ENCODE measurements around the gene PTPRE. TPM values are rescaled to one million over a fixed set of nuclear protein-coding genes. Genes with fewer than 3 reads are reported as not detected.

PTPRE gene
- total and polyA plus RNA-seq, 9 donors = 2.1 to 15.5 (median 6.9) TPM

- intact Hi-C loops (cut with DNase I) = loop anchor here in 1 of 4 donors (10.0 kb wide), 1 partner anchor 170 kb away; no protein-coding TSS in a partner anchor
- no peaks in the 10 kb centered on the region for H3K27me3 ChIP-seq
- DNase-seq = no peak
Measured at GRCh38 chr10:127904311-127905000, 2.4 kb upstream of the PTPRE start.

DNA sequence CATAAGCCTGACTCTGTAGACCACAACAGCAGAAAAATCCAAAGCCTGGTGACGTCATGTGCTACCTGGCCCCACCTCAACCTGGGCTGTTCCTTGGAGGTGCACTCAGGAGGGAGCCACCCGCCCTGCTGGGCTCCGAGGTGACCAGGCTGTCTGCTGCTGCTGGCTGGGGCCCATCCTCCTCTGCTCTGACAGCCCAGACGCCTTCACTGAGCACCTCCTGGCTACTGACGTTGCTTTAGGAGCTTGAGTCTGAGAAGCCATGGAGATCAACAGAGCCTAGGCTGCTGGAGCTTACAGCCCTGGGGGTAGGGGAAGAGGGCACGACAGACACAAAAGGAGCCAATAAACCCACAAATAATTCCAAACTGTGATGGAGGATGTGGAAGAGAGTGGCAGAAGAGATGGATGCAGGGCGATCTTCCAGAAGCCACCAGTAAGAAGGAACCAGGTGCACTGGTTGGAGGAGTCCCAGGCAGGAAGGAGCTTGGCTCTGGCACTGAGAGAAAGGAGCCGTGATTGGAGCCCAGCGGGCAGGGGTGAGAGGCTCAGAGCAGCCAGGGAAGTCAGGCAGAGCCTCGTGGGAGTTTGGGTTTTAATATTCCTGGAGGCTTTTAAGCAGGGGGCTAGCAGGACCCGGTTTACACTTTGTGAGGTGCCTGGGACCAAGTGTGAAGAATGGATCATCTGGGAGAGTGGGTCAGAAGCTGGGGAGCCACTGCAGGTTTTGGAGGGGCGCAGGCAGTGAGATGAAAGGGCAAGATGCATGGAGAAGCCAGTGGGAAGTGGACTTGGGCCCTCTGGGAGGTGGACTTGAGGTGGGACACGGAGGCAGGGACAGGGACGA is 1.7 kb upstream of the PTPRE start:
- H3K27me3 ChIP-seq = no peaks in the 10 kb centered on the region
- intact Hi-C loops (cut with DNase I) = loop anchor here in 2 of 4 donors (5.0 to 10.0 kb wide), 2 partner anchors 107 to 170 kb away; no protein-coding TSS in a partner anchor

More at GRCh38 chr10:127904311-127905000, 2.4 kb upstream of the PTPRE start:
- Histone ChIP-seq H3K4me1 (ENCODE audit: insufficient read depth) (peaks cover 3% of the 10 kb centered on the region), H3K27ac (no peak overlapping the region), H3K36me3 (no peaks in the 10 kb centered on the region), H3K4me3 (no peak overlapping the region), H3K9me3 (no peaks in the 10 kb centered on the region)
- TF ChIP-seq POLR2A (IDR thresholded peaks at IDR 0.05) (no peak), EP300 (IDR thresholded peaks at IDR 0.05) (no peak), CTCF (IDR thresholded peaks at IDR 0.05) (no peak)
- WGBS, 3 donors = 82 to 90% (median 87%) methylated on average over 5 of the region's 5 CpGs

DNA sequence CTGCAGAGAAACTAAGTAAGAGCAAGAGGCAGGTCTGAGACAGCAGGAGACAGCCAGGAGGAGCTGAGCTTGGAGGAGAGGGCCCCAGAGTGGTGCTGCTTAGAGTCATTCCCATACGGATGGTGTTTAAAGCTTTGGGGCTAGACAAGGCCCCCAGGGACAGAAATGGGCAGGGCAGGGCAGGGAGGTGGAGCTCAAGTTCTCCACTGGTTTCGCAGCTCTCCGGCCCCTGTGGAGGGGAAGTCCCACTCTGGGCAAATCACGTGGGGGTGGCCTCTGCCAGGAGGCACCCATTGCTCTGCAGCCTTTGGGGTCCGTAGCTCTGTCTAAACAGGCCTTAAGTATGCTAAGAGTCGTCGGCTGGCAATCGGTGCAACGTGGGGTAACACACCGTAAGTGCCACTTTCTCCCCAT is 1.0 kb upstream of the PTPRE start:
- Histone ChIP-seq H3K9me3 (no peaks in the 10 kb centered on the region), H3K27me3 (no peaks in the 10 kb centered on the region), H3K4me3 (no peak overlapping the region), H3K4me1 (ENCODE audit: insufficient read depth) (peaks cover 3% of the 10 kb centered on the region), H3K27ac (no peak overlapping the region), H3K36me3 (no peaks in the 10 kb centered on the region)
- intact Hi-C loops (cut with DNase I) = loop anchor here in 2 of 4 donors (5.0 to 10.0 kb wide), 2 partner anchors 106 to 169 kb away; no protein-coding TSS in a partner anchor
- WGBS, 3 donors = 84 to 91% (median 88%) methylated on average over 10 of the region's 10 CpGs
- no peak for TF ChIP-seq CTCF (IDR thresholded peaks at IDR 0.05)
- no peak for TF ChIP-seq EP300 (IDR thresholded peaks at IDR 0.05)
- TF ChIP-seq POLR2A (IDR thresholded peaks at IDR 0.05) = no peak
- DNase-seq = no peak

More for the DNA sequence above, 1.7 kb upstream of the PTPRE start:
- no peak for DNase-seq
- Histone ChIP-seq H3K27ac (no peak overlapping the region), H3K9me3 (no peaks in the 10 kb centered on the region), H3K4me1 (ENCODE audit: insufficient read depth) (peaks cover 3% of the 10 kb centered on the region), H3K36me3 (no peaks in the 10 kb centered on the region), H3K4me3 (no peak overlapping the region)
- TF ChIP-seq CTCF (IDR thresholded peaks at IDR 0.05) (no peak), EP300 (IDR thresholded peaks at IDR 0.05) (no peak), POLR2A (IDR thresholded peaks at IDR 0.05) (no peak)
- 77 to 83% (median 79%) methylated on average over 14 of the region's 14 CpGs for WGBS, 3 donors

GRCh38 chr10:127907411-127908105 is 655 bp downstream of the PTPRE start:
- no peak for DNase-seq
- no peak overlapping the region for H3K27ac ChIP-seq
- intact Hi-C loops (cut with DNase I) = loop anchor here in 2 of 4 donors (5.0 to 10.0 kb wide), 2 partner anchors 105 to 167 kb away; no protein-coding TSS in a partner anchor
- H3K4me3 ChIP-seq = peak overlapping the region; percentile 41
- H3K4me1 ChIP-seq (ENCODE audit: insufficient read depth) = peaks cover 3% of the 10 kb centered on the region
- WGBS, 3 donors = 2 to 4% (median 3%) methylated on average over 41 to 65 of the region's 65 CpGs
- no peak for TF ChIP-seq CTCF (IDR thresholded peaks at IDR 0.05)
- no peak for TF ChIP-seq POLR2A (IDR thresholded peaks at IDR 0.05)
- TF ChIP-seq EP300 (IDR thresholded peaks at IDR 0.05) = no peak
- H3K27me3 ChIP-seq = no peaks in the 10 kb centered on the region
- no peaks in the 10 kb centered on the region for H3K36me3 ChIP-seq
- H3K9me3 ChIP-seq = no peaks in the 10 kb centered on the region
